DMS79 (cell line): ENCODE data around the gene UBLCP1.

Source experiments
- DNase-seq: peaks from one replicate; lab custom pipeline; 2025; lab: John Stamatoyannopoulos, UW

Gene UBLCP1

DNA sequence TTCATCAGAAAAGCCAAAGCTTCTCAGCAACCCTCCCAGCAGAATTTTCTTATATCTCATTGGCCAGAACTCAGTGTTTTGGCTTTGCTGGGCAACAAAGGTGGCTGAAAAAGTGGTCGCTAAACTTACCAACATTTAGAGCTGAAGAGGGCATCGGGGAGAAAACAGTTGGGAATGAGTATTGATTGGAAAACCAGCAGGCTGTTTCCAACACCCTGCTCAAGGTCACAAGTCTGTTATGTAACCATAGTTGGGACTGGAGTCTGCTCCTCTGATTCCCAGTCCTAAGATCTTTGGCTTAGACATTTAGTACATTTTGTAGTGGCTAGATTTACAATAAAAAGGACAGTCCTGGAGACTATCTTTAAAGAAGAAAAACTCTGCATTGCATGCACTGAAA is 50.1 kb downstream of the UBLCP1 start:
- no peak for DNase-seq

DNA sequence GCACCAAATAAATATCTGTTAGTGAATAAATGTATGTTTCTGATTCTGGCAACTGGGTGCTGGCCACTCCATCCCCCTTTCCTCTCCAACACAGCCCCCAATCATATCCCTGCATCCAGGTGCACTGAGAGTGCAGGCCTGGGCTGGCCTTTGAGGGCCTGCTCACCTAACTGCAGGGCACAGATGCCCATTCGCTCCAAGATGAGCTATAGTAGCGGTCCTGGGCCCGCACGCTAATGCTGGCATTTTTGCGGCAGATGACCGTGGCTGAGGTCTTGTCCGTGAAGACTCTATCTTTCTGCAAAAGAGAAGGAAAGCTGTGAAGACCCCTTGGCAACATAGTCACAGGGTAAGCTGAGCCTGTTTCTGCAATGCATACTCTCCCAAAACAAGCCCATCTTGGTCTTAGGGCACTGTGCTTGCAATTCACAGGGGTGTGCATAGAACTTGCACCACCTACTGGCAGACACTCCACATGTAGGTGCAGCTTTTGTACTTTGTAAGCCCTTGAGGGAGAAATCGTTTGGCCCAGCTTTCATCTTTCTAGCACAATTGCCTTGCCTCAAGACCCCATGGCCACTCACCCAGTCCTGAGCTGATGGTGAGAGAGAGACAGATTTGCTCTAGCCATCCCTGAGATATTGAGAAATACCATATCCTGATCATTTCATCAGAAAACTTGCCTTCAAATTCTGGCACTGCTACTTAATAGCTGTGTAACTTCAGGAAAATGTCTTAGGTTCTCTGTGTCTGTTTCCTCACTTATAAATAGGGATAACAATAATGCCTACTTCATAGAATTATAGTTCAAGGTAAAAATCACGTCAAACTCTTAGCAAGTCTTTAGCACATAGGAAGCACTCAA is 53.7 kb downstream of the UBLCP1 start:
- no peak for DNase-seq

DNA sequence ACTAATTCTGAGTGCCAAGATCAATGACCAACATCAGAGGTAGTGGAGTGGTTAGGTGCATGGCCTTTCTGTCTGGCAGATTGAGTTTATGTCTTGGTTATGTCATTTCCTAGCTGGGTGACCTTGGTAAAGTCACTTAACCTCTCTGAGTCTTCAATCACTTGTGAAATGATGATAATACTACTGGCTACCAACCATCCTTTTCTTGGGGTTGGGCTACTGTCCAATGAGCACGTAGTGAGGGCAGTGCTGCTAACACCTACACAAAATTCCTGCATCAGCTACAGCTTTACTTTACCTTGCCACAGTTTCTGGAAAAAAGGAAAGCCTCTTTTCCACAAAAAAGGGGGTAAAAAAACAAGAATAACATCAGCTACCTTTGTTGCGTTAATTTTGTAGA is 54.8 kb downstream of the UBLCP1 start:
- no peak for DNase-seq

DNA sequence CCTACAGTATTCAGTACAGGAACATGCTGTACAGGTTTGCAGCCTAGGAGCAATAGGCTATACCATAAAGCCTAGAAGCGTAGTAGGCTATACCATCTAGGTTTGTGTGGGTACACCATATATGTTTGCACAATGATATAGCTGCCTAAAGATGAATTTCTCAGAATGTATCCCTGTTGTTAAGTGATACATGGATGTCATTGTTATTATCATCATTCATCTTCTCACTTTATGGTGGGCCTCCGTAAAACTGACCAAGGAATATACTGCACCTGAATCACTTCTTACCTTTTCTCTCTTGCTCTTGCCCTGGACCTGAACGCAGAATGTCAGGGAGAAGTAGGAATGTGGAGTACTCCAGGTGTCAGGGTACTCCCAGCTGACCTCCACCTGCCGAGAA is 55.4 kb downstream of the UBLCP1 start:
- no peak for DNase-seq

DNA sequence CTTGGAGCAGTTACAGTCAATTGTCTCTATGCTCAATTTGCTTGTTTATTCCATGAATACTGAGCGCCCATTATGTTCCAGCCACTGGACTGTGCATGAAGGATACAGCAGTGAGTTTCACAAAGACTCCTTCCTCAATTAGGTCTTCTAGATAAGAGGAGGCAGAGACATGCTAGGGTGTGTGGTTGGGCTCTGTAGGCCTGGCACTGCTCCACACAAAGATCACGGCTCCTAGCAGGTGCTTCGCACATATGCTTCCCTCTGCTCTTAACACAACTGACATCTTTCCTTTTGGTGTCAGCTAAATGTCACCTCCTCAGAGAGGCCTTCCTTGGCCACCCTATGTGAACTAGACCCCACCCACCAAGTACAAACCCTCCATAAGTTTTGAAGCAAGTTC is 56.3 kb downstream of the UBLCP1 start:
- DNase-seq: no peak

DNA sequence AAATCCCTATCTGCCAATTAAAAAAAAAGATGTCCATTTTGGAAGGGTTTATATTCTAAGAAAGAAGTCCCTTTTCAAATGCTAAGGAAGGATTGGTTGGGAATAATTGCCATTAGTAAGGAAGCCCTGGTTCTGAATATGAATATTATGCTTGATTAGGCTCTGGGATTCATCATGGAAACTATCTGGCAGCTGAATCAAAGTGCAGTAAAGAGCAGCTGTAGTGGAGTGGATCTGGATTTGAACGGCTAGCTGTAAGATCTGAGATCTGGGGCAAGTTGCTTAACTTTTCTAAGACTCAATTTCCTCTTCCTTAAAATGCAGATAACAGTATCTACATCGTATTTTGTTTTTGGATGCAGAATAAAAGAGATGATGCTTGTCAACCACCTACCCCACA is 56.7 kb downstream of the UBLCP1 start:
- DNase-seq: no peak

DNA sequence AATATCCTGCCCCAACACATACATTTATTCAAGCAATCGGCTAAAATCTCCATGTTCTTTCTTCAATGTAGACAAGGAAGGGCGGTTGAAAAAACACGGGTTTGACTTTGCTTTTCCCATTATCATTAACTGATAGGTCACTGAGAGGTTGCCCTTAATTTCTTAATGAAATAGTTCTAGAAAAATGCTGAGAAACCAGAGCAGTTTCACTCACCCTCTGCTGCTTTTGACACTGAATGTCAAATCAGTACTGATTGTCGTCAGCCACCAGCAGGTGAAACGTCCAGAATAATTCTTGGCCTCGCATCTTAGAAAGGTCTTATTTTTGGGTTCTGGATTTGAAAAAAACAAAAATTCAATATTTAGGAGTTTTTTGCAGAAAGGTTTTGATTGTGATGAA is 59.1 kb downstream of the UBLCP1 start:
- DNase-seq: no peak

DNA sequence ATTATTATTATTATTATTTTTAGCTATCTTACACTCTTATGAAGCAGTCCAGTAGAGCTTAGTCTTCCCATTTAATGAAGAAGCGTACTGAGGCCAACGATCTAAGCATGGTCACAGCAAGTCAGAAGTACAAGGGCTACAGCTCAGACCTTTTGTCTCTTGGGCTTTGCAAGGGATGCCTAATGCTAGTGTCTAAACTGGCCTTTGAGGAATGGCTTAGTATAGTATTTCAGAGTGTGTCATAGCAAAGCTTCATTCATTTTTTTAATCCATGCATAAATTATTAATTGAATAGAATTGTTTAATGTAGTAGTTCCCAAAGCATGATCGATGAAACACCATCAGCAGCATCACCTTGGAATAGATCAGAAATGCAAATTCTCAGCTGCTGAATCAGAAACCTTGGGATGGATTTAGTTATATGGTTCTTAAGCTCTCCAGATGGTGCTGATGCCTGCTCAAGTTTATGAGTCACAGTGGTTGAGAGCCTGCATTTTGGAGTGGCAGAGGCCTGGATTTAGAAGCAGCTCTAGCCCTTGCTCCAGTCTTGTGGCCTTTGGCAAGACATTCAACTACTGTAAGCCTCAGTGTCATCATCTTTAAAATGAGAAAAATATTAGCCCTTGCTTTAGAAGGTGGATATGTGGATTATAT is 61.1 kb downstream of the UBLCP1 start:
- DNase-seq: no peak

DNA sequence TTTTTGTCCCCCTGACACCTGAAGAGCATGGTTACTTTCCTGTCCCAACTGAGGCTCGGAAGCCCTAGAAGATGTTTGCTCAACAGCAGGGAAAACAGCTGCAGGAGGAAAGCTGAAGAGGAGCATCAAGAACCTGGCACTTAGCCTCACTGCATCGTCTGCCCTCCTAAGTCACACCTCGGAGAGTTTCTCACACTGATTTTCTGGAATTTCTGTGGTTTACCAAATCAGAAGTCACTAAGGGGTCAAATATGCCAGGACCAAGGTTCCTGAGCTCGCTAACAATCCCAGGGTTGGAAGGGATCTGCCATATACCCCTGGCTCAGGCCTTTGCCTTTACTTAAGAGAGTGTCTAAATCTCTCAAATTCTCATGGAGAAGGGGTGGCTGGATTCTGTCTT is 61.9 kb downstream of the UBLCP1 start:
- DNase-seq: no peak

DNA sequence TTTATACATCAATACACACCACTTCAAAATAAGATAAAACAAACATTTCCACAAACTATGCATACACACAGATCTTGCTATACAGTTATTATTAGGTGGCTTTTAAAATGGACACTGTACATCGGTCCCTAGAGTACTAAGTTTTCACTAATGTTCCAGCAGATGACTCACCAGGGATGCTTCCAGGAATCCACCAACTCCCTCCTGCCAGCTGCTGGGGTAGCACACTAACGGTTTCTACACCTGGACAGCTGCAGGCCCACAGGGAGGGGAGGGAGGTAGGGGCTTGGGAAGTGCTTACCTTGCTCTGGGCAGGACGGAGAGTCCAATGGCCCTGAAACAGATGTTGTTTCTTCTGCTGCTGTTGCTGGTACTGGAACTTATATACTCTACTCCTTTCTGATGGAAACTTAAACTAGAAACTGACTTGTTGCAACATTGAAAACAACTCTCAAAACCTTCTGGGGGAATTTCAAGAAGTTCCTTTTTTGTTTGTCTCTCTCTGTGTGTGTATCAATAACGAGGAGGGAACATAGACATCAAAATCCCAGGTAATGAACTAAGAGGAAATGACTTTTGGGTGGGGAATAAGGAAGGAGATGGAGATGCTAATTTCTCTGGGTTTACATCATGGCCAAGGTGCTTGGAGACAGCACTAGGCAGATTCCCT is 67.2 kb downstream of the UBLCP1 start, which contains the start of gene IL12B:
Gene IL12B, minus strand, starts transcription at position 357 of the 670 bp plus-strand sequence. CDS start 3,705 bp downstream, outside the sequence.
- no peak for DNase-seq

DNA sequence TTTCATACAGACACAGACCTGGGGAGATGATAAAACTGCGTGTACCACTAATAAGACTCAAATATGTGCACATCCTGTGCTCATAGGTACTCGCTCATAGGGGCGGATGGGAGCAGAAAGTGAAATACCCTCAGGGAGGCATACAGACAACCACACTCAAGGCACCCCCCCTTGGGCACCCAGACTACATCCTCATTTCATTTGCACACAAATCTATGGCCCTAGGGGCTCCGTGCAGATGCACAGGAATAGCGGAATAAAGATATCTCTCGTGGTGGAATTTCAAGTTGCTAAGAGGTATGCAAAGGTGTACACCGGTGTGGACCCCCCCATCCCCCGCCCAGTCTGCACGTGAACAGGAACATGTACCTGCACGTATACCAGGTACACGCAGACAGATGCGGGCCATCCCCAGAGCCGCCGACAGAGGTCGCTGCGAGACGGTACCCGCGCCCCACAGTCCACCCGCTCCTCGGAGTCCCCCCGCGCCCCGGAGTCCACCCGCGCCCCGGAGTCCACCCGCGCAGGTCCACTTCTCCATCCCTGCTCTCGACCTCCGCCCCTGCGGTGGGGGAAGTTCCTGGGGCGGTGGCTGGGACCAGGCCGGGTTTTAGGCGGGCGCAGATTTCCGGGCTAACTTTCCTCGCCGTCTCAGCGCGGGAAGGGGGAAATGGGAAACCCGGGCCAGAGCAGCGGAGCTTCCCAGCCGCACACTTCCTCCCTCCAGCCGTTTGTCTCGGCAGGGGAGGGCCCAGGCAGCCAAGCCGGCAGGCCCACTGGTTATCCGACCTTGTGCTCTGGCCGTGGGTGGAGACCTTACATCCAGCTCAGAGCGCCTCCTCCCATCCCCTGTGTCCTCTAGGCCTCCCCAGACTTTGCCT is 68.2 kb downstream of the UBLCP1 start:
- no peak for DNase-seq

DNA sequence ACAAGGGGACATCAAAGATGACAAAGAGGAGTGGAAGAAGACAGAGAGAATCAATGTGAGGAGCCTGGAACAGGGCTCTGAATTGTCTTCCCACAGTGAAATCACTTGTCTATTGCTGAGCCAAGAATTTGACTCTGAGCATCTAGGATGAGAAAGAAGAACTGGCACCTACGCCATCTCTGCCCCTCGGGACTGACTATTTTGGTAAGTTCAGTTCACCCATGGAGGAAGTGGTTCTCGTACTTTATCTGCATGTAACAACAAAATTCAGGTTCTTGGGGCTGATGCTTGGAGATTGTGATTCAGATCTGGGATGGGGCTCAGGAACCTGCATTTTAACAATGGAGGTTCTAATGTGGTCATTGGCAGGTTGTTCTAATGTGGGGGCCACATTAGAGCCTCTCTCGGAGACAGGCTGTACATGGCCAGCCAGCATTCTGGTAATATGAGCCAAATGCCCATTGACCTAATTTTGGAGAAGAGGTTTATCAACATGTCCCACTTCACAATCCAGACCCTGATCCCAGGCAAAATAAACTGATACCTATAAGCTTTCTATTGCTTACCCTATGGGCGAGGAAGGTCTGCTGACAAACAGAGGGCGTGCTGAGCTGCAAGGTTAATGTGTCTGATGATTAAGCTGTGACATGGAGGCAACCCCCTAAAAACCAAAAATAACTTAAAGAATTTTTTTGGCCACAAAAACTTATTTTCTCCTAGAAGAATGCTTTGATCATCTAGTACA is 69.9 kb downstream of the UBLCP1 start:
- no peak for DNase-seq

DNA sequence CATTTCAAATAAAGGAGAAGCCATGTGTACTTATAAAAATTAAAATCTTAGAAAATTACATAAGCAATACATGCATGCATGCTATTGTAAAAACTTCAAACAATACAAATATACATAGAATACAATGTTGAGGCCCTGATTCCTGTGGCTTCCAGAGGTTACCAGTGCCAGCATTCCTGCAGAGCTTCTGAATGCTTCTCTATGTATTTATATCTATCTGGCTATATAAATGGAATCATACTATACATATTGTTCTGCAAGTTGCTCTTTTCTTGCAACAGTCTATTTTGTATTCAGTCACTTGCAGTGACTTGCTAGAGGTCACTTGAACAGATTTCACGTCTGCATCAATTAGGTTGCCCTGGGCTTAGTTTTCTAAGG is 70.4 kb downstream of the UBLCP1 start:
- DNase-seq: no peak
